Measurements from ENCODE around the gene SULT2B1.
"Not testable (repeated sequence)": the region's sequence is repeated elsewhere in the genome, so short reads cannot be mapped to it uniquely, and the experiment has no call there.

Gene SULT2B1

GRCh38 chr19:48624067-48624594, 72.2 kb downstream of the SULT2B1 start:
- peak; percentile 99 for DNase-seq

GRCh38 chr19:48624791-48625723, 73.1 kb downstream of the SULT2B1 start:
- DNase-seq: no peak

- DNase-seq: no peak
Observed at GRCh38 chr19:48625891-48626327, 73.9 kb downstream of the SULT2B1 start.

- DNase-seq: no peak
Observed at GRCh38 chr19:48627201-48627864, 75.4 kb downstream of the SULT2B1 start.

- DNase-seq: no peak
Observed at GRCh38 chr19:48627865-48628314, 75.9 kb downstream of the SULT2B1 start.

- DNase-seq: no peak
Observed at GRCh38 chr19:48628486-48629296, 76.7 kb downstream of the SULT2B1 start.

GRCh38 chr19:48629297-48629598, 77.3 kb downstream of the SULT2B1 start:
- no peak for DNase-seq

GRCh38 chr19:48629599-48630295, 77.8 kb downstream of the SULT2B1 start:
- peak; percentile 63 for DNase-seq

GRCh38 chr19:48630296-48631063, 78.5 kb downstream of the SULT2B1 start:
- peak; percentile 50 for DNase-seq

GRCh38 chr19:48631225-48631624, 79.3 kb downstream of the SULT2B1 start:
- peak; percentile 34 for DNase-seq

GRCh38 chr19:48632286-48632685, 80.3 kb downstream of the SULT2B1 start:
- DNase-seq: not testable (repeated sequence)

- DNase-seq: no peak
Observed at GRCh38 chr19:48632692-48633147, 80.7 kb downstream of the SULT2B1 start.

GRCh38 chr19:48633148-48634035, 81.4 kb downstream of the SULT2B1 start:
- DNase-seq: no peak

GRCh38 chr19:48634036-48634342, 82.0 kb downstream of the SULT2B1 start:
- DNase-seq: no peak

GRCh38 chr19:48634424-48635262, 82.7 kb downstream of the SULT2B1 start:
- DNase-seq: peak; percentile 98

- peak; percentile 73 for DNase-seq
Observed at GRCh38 chr19:48635263-48635965, 83.4 kb downstream of the SULT2B1 start.

GRCh38 chr19:48635966-48636858, 84.2 kb downstream of the SULT2B1 start:
- DNase-seq: peak; percentile 55

Measured in eye (tissue), 1 donor.